ENCODE results near the gene HTR3A.
"Not testable (repeated sequence)": the region's sequence is repeated elsewhere in the genome, so short reads cannot be mapped to it uniquely, and the experiment has no call there.

DNA sequence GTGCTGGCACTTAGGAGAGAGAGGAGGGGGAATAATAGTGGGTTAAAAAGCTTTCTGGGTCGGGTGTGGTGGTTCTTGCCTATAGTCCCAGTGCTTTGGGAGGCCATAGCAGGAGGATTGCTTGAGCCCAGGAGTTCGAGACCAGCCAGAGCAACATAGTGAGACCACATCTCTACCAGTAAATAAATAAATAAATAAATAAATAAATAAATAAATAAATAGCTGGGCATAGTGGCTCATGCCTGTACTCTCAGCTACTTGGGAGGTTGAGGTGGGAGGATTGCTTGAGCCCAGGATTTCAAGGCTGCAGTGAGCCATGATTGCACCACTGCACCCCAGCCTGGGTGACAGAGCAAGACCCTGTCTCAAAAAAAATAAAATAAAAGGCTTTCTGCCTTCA lies 28.7 kb upstream of the HTR3A start:
- TF ChIP-seq POLR2A (IDR thresholded peaks at IDR 0.05; ENCODE audit: low read length); GATA1 (IDR thresholded peaks at IDR 0.05; ENCODE audit: low read depth, low read length): not testable (repeated sequence)
